Measurements from ENCODE around the gene SYNJ1.
"Not testable (repeated sequence)": the region's sequence is repeated elsewhere in the genome, so short reads cannot be mapped to it uniquely, and the experiment has no call there.

SYNJ1 gene

GRCh38 chr21:32682696-32683474 lies 44.9 kb downstream of the SYNJ1 start:
- DNase-seq = no peak

- no peak for DNase-seq
Measured at GRCh38 chr21:32674731-32675130, 53.1 kb downstream of the SYNJ1 start.

DNA sequence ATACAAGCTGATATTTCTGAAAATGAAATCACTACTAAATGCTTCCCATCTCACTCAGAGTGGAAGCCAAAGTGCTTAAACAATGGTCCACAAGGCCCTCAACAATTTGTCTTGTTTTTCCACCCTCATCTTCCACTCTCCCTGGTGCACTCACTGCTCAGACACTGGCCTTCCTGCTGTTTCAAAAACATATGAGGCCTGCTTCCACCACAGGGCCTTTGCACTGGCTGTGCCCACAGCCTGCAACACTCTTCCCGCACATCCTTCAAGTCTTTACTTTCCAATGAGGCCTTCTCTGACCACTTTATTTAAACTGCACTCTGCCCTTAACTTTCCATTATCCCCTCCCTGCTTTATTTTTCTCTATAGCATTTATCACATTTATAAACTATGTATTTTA lies 53.8 kb downstream of the SYNJ1 start:
- no peak for DNase-seq

DNA sequence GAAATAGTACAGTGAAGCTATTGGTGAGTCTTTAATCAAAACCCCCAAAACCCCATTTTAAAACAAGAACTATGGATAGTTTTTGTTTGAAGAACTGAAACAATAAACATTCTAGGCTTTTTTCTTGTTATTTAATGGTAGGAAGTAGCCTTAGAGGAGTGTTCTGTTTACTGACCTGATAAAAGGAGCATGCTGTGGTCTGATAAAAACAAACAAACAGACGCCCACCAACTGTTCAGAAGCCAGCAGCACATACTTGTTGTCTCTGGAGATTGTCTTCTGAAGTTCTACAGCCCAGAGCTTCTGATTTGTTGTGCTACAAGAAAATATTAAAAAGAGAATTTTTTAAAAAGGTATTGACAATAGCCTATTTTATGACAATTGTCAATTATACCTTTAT lies 61.6 kb downstream of the SYNJ1 start:
- DNase-seq = no peak

DNA sequence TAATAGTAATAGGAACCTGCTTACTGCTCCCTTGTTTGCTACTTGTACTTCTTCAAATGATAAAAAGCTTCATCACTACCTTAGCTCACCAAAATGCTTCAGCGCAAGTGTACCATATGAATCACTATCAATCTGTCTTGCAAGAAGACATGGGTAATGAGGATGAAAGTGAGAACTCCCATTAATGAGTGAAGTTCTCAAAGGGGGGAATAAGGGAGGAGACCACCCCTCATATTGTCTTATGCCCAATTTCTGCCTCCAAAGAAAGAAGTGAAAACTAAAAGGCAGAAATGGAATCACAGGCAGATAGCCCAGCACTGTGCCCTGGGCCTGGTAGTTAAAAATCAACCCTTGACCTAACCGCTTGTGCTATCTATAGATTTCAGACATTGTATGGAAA lies 63.7 kb downstream of the SYNJ1 start:
- not testable (repeated sequence) for DNase-seq

GRCh38 chr21:32661981-32662380 lies 65.8 kb downstream of the SYNJ1 start:
- DNase-seq = not testable (repeated sequence)

DNA sequence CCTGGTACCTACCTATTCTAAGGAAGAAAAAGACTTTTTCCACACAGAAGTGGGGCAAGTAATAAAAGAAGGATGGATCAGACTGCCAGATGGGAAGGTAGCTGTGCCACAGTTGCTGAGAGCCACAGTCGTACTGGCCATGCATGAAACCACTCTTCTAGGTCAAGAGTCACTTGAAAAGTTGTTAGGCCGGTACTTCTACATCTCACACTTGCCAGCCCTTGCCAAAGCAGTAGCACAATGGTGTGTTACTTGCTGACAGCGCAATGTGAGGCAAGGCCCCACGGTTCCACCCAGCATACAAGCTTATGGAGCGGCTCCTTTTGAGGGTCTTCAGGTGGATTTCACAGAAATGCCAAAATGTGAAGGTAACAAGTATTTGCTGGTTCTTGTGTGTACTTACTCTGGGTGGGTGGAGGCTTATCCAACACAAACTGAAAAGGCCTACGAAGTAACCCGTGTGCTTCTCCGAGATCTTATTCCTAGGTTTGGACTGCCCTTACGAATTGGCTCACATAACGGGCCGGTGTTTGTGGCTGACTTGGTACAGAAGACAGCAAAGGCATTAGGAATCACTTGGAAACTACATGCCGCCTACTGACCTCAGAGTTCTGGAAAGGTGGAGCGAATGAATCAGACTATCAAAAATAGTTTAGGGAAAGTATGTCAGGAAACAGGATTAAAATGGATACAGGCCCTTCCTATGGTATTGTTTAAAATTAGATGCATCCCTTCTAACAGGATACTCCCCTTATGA lies 66.6 kb downstream of the SYNJ1 start:
- DNase-seq = not testable (repeated sequence)

GRCh38 chr21:32658524-32658923 lies 69.3 kb downstream of the SYNJ1 start:
- no peak for DNase-seq

DNA sequence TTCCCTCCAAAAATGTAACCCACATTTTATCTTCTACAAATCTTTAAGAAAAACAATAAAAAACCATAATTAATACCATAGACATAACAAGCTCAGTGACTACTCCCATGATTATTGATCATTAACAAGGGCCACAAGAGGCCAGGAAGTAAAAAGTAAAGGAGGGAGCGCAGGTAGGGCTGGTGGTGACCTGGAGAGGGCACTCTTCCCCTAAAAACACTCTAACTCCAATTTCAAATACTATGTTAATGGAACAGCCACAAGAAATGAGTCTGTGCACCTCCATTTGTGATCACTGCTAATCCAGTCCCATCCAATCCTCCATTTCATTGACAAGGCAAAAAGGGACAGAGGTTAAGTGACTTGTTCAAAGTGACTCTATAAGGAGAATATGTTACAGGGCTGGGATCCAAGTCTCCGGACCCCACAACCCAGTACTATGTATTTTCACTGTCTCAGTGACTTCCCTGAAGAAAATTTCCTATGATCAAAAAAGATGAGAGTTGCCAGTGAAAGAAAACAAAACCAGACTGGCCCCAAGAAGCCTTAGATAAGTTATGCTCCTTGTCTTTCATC lies 74.4 kb downstream of the SYNJ1 start:
- DNase-seq = no peak

GRCh38 chr21:32648165-32648564 lies 79.6 kb downstream of the SYNJ1 start:
- DNase-seq = no peak

DNA sequence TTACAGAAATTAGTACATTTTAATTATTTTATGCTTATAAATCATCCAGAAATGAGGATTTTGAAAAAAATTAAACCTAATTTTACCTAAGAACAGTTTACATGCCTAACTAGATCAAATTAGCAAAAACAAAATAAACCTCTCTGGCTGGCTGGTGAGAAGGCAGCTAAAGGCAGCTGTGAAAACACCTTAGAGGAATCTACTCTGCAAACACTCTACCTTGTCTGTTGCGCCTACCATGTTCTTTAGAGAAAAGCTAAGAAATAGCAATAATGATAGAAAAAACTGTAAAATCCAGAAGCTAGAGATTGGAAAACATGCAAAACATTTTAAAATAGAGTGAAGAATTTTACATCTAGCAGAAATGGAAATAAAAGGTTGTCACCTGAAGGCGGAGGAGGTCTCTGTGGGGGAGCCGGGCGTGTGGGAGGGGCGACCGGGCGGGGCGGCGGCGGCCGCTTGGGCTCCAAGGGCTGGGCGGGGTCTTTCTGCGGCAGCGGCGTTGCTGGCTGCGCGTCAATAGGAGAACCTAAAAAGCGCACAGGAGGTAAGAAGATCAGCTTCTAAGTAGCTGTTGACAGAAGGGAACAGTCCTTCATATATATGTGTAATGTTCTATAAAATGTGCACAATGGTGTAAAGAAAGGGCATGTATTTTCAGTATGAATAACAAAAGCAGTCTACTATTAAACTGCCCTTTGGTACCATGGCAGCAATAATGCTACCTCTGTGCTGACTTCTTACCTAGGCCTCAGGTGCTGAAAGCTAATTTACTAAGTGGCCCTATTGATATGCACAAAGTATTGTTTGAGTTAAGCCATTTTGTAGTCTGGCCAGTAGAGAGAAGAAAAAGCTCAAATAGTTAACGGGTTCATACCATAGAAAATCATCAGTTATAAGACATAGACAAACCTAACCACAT lies 82.3 kb downstream of the SYNJ1 start:
- no peak for DNase-seq

DNA sequence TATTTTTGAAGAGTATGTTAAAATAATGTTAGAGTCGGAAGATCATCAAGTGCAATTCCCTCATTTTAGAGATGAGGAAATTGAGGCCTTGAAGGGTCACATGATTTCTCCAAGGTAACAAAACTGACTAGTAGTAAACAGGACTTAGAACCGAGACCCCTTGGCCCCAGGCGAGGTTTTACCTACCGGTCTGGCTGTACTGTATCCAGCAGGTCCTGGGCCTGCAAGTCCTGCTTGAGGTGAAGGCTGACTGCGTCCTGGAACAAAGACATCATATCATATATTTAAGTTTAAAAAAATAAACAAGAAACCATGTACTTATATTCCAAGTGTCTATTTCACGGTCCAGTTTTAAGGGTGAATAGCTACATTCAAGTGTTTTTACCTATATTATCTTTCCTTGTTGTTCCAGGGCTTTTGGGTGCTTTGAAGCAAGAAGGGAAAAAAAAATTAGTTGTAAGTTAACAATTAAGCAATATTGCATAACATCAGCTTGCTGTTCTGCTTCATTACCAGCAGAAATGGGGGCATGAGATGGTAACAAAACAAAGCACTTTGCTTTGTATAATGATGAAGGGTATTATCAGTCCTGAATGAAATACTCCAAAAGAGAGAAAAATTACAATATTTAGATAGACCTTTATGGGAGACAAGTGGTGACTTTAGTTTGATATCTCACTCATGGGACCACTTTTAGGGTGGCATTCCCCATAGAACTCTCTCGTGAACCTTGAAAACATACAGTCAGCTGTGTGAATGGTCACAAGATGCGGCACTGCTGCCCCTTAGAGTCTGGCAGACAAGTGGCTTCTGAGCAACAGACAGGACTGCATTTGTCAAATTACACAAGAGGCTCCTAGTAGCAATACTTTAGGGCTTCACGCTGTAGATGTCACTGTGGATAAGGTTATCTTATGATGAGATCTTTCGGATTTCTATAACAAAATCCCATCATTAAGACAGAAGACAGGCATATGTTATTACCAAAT lies 85.8 kb downstream of the SYNJ1 start:
- DNase-seq = no peak

DNA sequence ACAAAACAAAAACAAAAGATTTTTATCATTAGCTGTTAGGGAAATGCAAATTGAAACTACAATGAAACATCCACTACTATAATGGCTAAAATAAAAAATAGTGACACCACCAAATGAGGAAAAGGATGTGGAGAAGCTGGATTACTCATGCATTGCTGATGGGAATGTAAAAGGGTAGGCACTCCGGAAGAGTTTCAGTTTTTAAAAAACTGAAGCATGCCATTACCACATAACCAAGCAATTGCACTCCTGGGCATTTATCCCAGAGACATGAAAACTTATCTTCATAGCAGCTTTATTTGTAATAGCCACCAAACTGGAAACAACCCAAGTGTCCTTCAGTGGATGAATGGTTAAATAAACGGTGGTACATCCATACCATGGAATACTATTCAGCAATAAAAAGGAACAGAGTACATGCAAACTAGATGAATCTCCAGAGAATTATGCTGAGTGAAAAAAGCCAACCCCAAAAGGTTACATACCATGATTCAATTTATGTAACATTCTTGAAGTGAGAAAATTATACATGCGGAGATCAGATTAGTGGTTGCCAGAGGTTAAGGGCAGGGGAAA lies 101.1 kb downstream of the SYNJ1 start:
- no peak for DNase-seq

DNA sequence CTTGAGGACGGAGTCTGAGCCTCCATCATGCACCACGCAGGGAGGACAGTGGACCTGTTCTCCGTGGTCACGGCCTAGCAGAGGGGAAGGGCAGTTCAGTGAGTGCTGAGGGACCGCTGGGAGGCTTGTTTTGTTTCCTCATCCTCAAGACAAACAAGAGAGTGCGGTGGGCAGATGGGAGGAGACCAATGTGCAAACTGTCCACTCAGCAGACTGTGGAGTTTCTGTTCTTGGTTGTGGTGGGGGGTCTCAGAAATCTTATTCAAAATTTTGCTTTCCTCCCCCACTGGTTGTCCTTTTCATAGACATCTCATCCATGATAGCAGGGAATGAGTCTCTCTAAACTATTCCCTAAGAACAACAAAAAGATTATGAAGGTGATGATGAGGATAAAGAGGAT lies 109.6 kb downstream of the SYNJ1 start:
- not testable (repeated sequence) for DNase-seq

DNA sequence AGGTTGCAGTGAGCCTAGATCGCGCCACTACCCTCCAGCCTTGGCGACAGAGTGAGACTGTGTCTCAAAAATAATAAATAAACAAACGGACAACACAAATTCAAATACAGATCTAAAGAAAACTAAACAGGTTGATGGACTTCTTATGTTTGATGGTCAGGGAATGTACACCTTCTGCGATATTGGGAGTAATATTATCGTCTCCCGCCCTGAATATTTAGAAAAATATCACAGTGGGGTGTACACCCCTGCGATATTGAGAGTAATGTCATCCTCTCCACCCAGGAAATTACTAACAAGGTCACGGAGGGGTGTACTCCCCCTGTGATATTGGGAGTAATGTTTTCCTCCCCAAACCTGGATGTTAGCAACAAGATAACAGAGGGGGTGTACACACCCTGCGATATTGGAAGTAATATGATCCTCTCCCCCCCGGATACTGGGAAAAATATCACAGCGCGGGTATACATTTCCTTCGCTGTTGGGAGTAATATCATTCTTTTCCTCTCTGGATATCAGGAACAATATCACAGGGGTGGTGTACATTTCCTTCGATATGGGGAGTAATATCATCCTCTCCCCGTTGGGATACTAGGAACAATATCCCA lies 114.3 kb downstream of the SYNJ1 start:
- no peak for DNase-seq

DNA sequence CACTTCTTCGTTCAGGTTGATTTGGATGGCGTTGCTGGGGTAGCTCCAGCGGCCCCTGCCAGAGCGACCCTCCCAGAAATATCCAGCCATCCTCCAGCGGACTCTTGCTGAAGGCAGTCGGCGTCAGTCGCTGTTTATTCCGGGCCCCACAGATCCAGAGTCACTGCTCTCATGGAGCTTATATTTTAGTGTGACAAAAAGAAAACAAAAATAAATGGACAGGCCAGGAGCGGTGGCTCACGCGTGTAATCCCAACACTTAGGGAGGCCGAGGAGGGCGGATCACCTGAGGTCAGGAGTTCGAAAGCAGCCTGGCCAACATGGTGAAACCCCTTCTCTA lies 114.8 kb downstream of the SYNJ1 start:
- DNase-seq = no peak

DNA sequence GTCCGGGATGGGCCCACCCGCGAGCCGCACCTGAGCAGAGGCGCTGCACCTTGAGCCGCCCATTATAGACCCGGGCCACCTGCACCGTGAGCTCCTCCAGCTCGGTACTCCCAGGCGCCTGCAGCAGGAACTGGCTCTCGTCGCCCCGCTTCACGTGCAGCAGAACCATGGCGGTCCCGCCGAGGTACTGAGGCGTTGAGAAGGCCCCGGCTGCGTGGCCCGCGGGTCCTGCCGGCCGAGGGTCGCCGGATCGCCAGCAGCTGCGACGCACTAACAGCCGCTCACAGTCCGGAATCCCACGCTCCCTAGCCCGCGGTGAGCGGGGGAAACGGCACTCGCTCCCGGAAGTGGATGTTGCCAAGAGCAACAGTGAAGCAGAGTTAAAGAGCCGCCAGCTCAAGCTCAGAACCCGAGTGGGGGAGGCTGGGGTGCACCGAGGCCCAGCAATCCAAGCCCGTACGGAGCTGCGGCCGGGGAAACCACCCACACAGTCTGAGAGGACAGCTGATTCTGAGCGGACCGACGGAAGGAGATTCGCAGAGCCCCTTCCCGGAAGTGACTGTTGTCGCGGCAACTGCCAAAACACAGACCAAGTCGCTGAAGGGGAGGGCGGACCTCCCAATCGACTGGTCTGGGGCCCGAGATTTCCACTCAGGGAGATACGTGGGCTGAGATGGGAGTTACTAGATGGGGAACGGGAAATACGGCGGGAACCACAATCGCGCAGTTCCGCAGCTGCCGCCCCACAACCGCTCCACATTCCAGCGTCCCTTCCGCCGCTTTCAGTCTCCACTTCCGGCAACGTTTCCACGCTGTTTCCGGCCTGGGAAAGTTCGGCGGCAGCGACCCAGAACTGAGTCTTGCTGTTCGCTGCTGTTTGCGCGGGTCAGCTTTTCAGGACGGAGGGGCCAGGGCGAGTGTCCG lies 115.5 kb downstream of the SYNJ1 start, which contains the start of gene CFAP298:
CFAP298 (minus strand) TSS at position 303 of the 924 bp plus-strand sequence; CDS start at position 169, 134 bp downstream.
- DNase-seq = peak; percentile 65 to 78 (median 76)

GRCh38 chr21:32611471-32611997 lies 116.3 kb downstream of the SYNJ1 start:
- DNase-seq = no peak

DNA sequence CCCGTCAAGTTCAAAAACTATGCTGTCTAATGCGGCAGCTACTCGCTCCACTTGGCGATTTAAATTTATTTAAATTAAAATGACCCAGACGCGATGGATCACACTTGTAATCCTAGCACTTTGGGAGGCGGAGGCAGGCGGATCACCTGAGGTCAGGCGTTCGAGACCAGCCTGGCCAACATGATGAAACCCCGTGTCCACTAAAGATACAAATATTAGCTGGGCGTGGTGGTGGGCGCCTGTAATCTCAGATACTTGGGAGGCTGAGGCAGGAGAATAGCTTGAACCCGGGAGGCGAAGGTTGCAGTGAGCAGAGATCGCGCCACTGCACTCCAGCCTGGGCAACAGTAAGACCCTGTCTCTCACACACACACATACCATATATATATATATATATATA lies 116.9 kb downstream of the SYNJ1 start:
- not testable (repeated sequence) for DNase-seq
